Stimulated activated CD4-positive, alpha-beta T cell treated with anti-CD3 and anti-CD28 coated beads, Interleukin-2, amount 100 ng/mL, for 48 hours (primary cell): ENCODE data around the gene UBXN7.
"Not testable (repeated sequence)": the region's sequence is repeated elsewhere in the genome, so short reads cannot be mapped to it uniquely, and the experiment has no call there.

ENCODE experiments used
- DNase-seq, 2 donors: peaks; one replicate each; pipeline ENCODE4 v3.0.0-alpha.2; 2020

UBXN7 gene

GRCh38 chr3:196414469-196414868 is 17.8 kb downstream of the UBXN7 start:
- DNase-seq = no peak

- DNase-seq = no peak
Observed at GRCh38 chr3:196412704-196413103, 19.5 kb downstream of the UBXN7 start.

- DNase-seq = no peak
Observed at GRCh38 chr3:196409409-196409808, 22.8 kb downstream of the UBXN7 start.

- no peak for DNase-seq
Observed at GRCh38 chr3:196408565-196409300, 23.5 kb downstream of the UBXN7 start.

- DNase-seq = no peak
Observed at GRCh38 chr3:196406811-196407470, 25.3 kb downstream of the UBXN7 start.

- DNase-seq = no peak
Observed at GRCh38 chr3:196400331-196400730, 31.9 kb downstream of the UBXN7 start.

- DNase-seq = no peak
Observed at GRCh38 chr3:196399485-196399945, 32.7 kb downstream of the UBXN7 start.

- no peak for DNase-seq
Observed at GRCh38 chr3:196398782-196399181, 33.4 kb downstream of the UBXN7 start.

GRCh38 chr3:196397941-196398340 is 34.3 kb downstream of the UBXN7 start:
- DNase-seq = no peak

- no peak for DNase-seq
Observed at GRCh38 chr3:196390116-196390515, 42.1 kb downstream of the UBXN7 start.

- DNase-seq = no peak
Observed at GRCh38 chr3:196388956-196389355, 43.3 kb downstream of the UBXN7 start.

- DNase-seq = not testable (repeated sequence)
Observed at GRCh38 chr3:196387941-196388340, 44.3 kb downstream of the UBXN7 start.

- DNase-seq = not testable (repeated sequence)
Observed at GRCh38 chr3:196386797-196387196, 45.4 kb downstream of the UBXN7 start.

GRCh38 chr3:196386034-196386433 is 46.2 kb downstream of the UBXN7 start:
- DNase-seq = not testable (repeated sequence)

GRCh38 chr3:196385446-196385845 is 46.8 kb downstream of the UBXN7 start:
- not testable (repeated sequence) for DNase-seq

GRCh38 chr3:196378146-196378841 is 53.9 kb downstream of the UBXN7 start:
- no peak for DNase-seq

GRCh38 chr3:196377321-196377720 is 54.9 kb downstream of the UBXN7 start:
- DNase-seq = no peak

GRCh38 chr3:196365736-196366135 is 66.5 kb downstream of the UBXN7 start:
- no peak for DNase-seq

GRCh38 chr3:196360586-196360985 is 71.6 kb downstream of the UBXN7 start:
- no peak for DNase-seq

- not testable (repeated sequence) for DNase-seq
Observed at GRCh38 chr3:196358540-196358939, 73.7 kb downstream of the UBXN7 start.

GRCh38 chr3:196357905-196358304 is 74.3 kb downstream of the UBXN7 start:
- no peak for DNase-seq

- DNase-seq = no peak
Observed at GRCh38 chr3:196356556-196356955, 75.7 kb downstream of the UBXN7 start.

GRCh38 chr3:196355668-196356067 is 76.6 kb downstream of the UBXN7 start:
- no peak for DNase-seq

- no peak for DNase-seq
Observed at GRCh38 chr3:196354132-196354531, 78.1 kb downstream of the UBXN7 start.
